ENCODE measurements around the gene ERFL. TPM values are rescaled to one million over a fixed set of nuclear protein-coding genes. Genes with fewer than 3 reads are reported as not detected.
A peak's percentile ranks its signal among the peaks of the same experiment; 100 is the strongest.

Gene ERFL
- total RNA-seq, 2 experiments from 2014 or later = 1.1 to 1.2 TPM

DNA sequence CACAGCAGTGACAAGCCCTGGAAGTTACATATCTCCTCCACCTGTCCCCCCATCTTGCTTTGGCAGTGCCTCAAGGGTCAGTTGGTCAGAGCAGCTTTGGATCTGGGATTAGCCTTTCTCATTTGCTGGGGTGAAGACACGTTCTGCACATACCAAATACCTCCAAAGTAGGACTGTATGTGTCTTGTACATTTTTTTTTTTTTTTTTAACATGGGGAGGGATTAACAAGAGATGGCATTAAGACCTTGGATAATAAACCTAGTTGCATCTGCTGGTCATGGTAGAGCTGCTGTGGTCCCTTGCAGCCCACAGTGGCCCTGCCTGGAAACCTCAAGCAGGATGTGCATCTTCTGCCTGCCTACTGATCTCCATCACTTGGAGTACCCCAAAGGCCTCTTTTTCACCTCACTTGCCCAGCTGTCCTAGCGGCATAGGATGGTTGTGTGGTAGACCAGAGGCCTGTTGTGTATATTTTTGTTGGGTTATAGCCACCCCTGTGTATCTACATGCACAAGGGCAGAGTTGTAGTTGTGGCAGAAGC, 65.7 kb downstream of the ERFL start:
- peaks cover 55% of the 10 kb centered on the region for H3K36me3 Mint-ChIP-seq
- peak overlapping the region; percentile 96 for H3K27ac Mint-ChIP-seq
- H3K27me3 Mint-ChIP-seq = no peaks in the 10 kb centered on the region
- peaks cover 66% of the 10 kb centered on the region for H3K4me1 Mint-ChIP-seq
- no peak for DNase-seq
- peak overlapping the region; percentile 92 for H3K4me3 Mint-ChIP-seq
- H3K9me3 Mint-ChIP-seq = no peaks in the 10 kb centered on the region

DNA sequence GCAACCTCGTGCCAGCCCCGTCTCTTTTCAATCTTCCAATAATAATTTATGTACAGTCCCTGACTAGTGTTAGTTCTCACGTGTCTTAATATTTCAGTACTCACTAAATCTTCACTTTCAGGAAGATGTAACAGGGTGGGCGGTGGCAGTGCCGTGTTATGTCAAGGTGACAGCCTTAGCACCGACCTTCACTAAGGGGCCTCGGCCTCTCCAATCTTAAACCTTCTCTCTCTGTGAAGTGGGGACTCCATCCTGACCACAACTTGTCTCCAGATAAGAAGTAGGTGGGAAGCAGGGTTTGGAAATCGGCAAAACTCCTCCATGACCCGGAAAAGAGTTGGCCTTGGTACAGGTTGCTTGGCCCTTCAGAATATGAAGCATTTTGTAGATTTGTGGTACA, 66.4 kb downstream of the ERFL start:
- Mint-ChIP-seq H3K27ac (peak overlapping the region; percentile 96), H3K4me3 (peak overlapping the region; percentile 92), H3K4me1 (peaks cover 60% of the 10 kb centered on the region), H3K36me3 (peaks cover 55% of the 10 kb centered on the region), H3K9me3 (no peaks in the 10 kb centered on the region), H3K27me3 (no peaks in the 10 kb centered on the region)
- no peak for DNase-seq

DNA sequence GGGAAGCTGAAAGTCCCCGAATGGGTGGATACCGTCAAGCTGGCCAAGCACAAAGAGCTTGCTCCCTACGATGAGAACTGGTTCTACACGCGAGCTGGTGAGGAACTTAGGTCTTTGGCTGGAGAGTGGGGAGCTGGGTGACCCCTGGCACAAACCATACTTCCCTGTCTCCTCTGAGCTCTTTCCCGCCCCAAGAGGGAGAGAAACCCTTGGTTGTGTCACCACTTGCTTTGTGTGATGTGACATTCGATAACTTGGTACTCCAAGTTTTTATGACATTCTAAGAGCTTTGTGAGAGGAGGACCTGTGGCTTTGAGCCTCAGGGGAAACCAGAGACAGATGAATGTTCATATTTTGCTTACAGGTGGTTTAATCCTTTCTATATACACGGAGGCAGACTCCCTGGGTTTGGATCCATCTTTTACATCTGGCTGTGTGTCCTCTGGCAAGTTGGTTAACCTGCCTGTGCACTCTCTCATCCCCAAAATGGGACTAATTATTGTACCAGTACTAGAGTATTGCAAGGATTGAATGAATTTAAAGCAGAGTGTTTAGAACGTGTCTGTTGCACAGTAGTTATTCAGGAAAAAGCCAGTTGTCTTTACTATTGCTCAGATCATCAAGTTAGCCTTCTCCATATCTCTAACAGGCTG, 67.0 kb downstream of the ERFL start:
- Mint-ChIP-seq H3K4me1 (peaks cover 54% of the 10 kb centered on the region), H3K27ac (peak overlapping the region; percentile 96), H3K4me3 (peak overlapping the region; percentile 92), H3K9me3 (no peaks in the 10 kb centered on the region), H3K27me3 (no peaks in the 10 kb centered on the region), H3K36me3 (peaks cover 52% of the 10 kb centered on the region)
- DNase-seq = no peak

DNA sequence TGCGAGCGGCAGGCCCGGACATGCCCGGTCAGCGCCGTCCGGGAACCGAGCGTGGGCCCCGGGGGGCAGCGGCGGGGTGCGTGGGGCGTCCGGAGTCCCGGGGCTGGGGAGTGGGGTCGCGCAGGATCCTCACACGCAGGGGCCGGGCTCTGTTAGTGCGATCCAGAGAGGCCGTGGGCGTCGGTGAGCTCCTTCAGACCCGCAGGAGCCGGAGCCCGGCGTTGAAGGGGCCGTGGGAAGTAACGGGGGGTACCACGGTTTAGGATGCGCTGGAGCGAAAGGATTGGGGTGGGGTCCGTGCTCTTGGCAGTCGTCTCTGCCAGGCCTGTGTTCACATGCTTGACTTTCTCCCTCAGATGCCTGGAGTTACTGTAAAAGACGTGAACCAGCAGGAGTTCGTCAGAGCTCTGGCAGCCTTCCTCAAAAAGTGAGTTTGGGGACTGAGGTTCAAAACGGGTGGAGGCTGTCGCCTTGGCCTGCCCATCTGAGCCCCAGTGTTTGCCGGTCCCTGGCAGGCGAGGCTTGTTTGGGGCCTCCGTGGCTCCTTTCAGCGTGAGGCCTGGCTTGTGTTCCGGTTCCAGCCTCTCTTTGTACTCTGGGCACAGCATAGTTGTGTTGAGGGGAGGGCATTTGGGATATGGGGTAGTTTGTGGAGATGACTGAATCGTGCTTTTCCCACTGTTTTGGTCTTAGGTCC, 67.7 kb downstream of the ERFL start:
- H3K4me1 Mint-ChIP-seq = peaks cover 48% of the 10 kb centered on the region
- peak overlapping the region; percentile 92 for H3K4me3 Mint-ChIP-seq
- no peak for DNase-seq
- peaks cover 48% of the 10 kb centered on the region for H3K36me3 Mint-ChIP-seq
- peak overlapping the region; percentile 96 for H3K27ac Mint-ChIP-seq
- H3K9me3 Mint-ChIP-seq = no peaks in the 10 kb centered on the region
- no peaks in the 10 kb centered on the region for H3K27me3 Mint-ChIP-seq

DNA sequence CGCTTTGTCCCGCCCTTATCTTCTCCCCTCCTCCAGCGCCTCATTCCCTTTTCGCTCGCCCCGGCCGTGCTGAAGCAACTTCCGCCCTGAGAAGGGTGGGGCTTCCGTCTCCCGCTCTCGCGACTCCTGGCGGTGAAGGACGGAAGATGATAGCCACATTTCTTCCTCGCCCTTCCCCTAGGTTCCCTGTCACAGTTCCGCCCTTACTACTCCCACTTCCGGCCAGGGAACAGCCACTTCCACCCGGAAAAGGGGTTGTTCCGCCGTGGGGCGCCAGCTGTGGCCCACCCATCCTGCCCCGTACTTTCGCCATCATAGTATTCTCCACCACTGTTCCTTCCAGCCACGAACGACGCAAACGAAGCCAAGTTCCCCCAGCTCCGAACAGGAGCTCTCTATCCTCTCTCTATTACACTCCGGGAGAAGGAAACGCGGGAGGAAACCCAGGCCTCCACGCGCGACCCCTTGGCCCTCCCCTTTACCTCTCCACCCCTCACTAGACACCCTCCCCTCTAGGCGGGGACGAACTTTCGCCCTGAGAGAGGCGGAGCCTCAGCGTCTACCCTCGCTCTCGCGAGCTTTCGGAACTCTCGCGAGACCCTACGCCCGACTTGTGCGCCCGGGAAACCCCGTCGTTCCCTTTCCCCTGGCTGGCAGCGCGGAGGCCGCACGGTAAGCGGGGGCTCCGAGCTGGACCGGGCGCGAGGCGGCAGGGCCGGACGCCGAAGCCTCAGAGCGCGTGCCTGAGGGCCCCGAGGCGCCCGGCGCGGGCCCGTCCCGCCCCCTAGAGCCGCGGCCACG, 68.4 kb downstream of the ERFL start, which contains the start of gene RPS19:
RPS19 (plus strand) TSS at position 638 of the 801 bp plus-strand sequence. CDS start 520 bp downstream, outside the sequence.
- Mint-ChIP-seq H3K9me3 (no peaks in the 10 kb centered on the region), H3K4me1 (peaks cover 42% of the 10 kb centered on the region), H3K36me3 (peaks cover 44% of the 10 kb centered on the region), H3K27ac (peak within 1 kb of the TSS; percentile 98), H3K4me3 (peak within 1 kb of the TSS; percentile 92), H3K27me3 (no peaks in the 10 kb centered on the region)
- peak; percentile 98 for DNase-seq

DNA sequence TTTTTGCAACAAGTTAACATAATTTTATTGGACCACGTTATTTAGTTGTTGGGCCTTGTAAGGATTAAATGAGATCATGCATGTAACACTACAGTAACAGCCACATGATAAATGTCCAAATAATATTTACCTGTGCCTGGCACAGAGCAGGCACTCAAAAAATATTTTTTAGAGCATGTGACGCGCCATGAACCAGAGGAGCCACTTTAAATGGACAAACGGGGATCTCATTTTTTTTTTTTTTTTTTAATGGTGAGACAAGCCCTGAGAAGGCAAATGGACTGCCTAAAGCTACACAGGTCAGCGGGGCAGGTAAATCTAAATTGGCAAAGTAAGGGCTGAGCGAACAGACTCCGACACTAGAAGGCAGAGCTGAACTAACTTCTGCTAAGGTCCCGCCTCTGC, 69.0 kb downstream of the ERFL start:
- Mint-ChIP-seq H3K4me1 (peaks cover 36% of the 10 kb centered on the region), H3K27ac (peak overlapping the region; percentile 98), H3K4me3 (peak overlapping the region; percentile 92), H3K27me3 (no peaks in the 10 kb centered on the region), H3K9me3 (no peaks in the 10 kb centered on the region), H3K36me3 (peaks cover 37% of the 10 kb centered on the region)
- no peak for DNase-seq

Other genes starting within 250 kb of the ERFL start
- not detected for gene CEACAM7, start 240.2 kb downstream of the ERFL start, total RNA-seq
- not detected for gene CEACAM5, start 219.8 kb downstream of the ERFL start, total RNA-seq
- not detected for gene CEACAM6, start 172.9 kb downstream of the ERFL start, total RNA-seq
- not detected for gene CEACAM3, start 131.9 kb downstream of the ERFL start, total RNA-seq
- gene LYPD4, start 83.8 kb downstream of the ERFL start, total RNA-seq = not detected
- not detected for gene DMRTC2, start 83.4 kb downstream of the ERFL start, total RNA-seq
- 1,000 to 10,000 TPM; 3,012 to 3,178 TPM for gene RPS19, start 68.2 kb downstream of the ERFL start, total RNA-seq
- gene CD79A, start 51.2 kb downstream of the ERFL start, total RNA-seq = 10 to 100 TPM; 28.8 to 32.2 TPM
- gene ARHGEF1, start 45.3 kb downstream of the ERFL start, total RNA-seq = 100 to 1,000 TPM; 285 to 295 TPM
- 10 to 100 TPM; 46.9 to 50.7 TPM for gene RABAC1, start 30.9 kb upstream of the ERFL start, total RNA-seq
- 1 to 10 TPM; 4.3 to 4.8 TPM for gene ATP1A3, start 65.8 kb upstream of the ERFL start, total RNA-seq
- under 1 TPM; 0.58 to 0.74 TPM for gene GRIK5, start 141.8 kb upstream of the ERFL start, total RNA-seq
- 10 to 100 TPM; 15.5 to 16.0 TPM for gene ZNF574, start 147.7 kb upstream of the ERFL start, total RNA-seq
- gene POU2F2, start 204.0 kb upstream of the ERFL start, total RNA-seq = 10 to 100 TPM; 50.8 to 52.2 TPM

Data from activated naive CD8-positive, alpha-beta T cell treated with anti-CD3 and anti-CD28 coated beads for 36 hours (primary cell).